ENCODE data around the gene SIN3B. TPM values are rescaled to one million over a fixed set of nuclear protein-coding genes. Genes with fewer than 3 reads are reported as not detected.

Gene SIN3B
- total and polyA plus RNA-seq, 9 of the 15 experiments (the other 6 are each of a cell fraction or from before 2014, with no cell fraction given), result 0.51 to 34.2 (median 14.3) TPM

GRCh38 chr19:16897029-16897855 is 68.0 kb downstream of the SIN3B start (continued):
- peak; percentile 71; the same call in 1 of the 2 replicates for TF ChIP-seq ZNF124 (CRISPR knock-in tag; IDR thresholded peaks at IDR 0.05)
- no peak for TF ChIP-seq ZNF764 (CRISPR knock-in tag; IDR thresholded peaks at IDR 0.05; ENCODE audit: low read depth)
- TF ChIP-seq ZC3H8 (IDR thresholded peaks at IDR 0.05), result no peak
- TF ChIP-seq ZNF586 (CRISPR knock-in tag; conservative IDR thresholded peaks at IDR 0.05), result no peak
- TF ChIP-seq HDGF (IDR thresholded peaks at IDR 0.05), result peak; percentile 70; the same call in 1 of the 2 replicates
- no peak for TF ChIP-seq PYGO2 (tag; IDR thresholded peaks at IDR 0.05)
- no peak for TF ChIP-seq CEBPB (tag; IDR thresholded peaks at IDR 0.05)
- peak; percentile 94 for TF ChIP-seq POLR2G (IDR thresholded peaks at IDR 0.05; ENCODE audit: low read depth, low read length)
- no peak for TF ChIP-seq POLR2AphosphoS2 (IDR thresholded peaks at IDR 0.05; ENCODE audit: low read length)
- TF ChIP-seq ZC3H4 (CRISPR knock-in tag; IDR thresholded peaks at IDR 0.05; ENCODE audit: borderline replicate concordance), result no peak
- TF ChIP-seq ATF1 (CRISPR knock-in tag; IDR thresholded peaks at IDR 0.05), result no peak; the same call in 1 of the 2 replicates
- TF ChIP-seq ATF1 (tag; IDR thresholded peaks at IDR 0.05), result peak; percentile 93
- no peak for TF ChIP-seq NFYB (IDR thresholded peaks at IDR 0.05; ENCODE audit: extremely low read depth, insufficient read length)
- TF ChIP-seq NBN (IDR thresholded peaks at IDR 0.05; ENCODE audit: low read depth), result 0 out of 2 replicates have a peak, but pooled peaks have one; percentile 19
- TF ChIP-seq RNF2 (IDR thresholded peaks at IDR 0.05), result peak; percentile 48; the same call in 1 of the 2 replicates
- TF ChIP-seq ZNF140 (CRISPR knock-in tag; IDR thresholded peaks at IDR 0.05), result no peak
- TF ChIP-seq KDM5B (IDR thresholded peaks at IDR 0.05; ENCODE audit: insufficient replicate concordance, low read depth, low read length), result peak; percentile 35
- TF ChIP-seq TCF7 (IDR thresholded peaks at IDR 0.05; ENCODE audit: borderline replicate concordance), result no peak
- TF ChIP-seq CREB1 (IDR thresholded peaks at IDR 0.05), result peak; percentile 71
- peak; percentile 69; the same call in 1 of the 2 replicates for TF ChIP-seq CREB1 (CRISPR knock-in tag; IDR thresholded peaks at IDR 0.05)
- TF ChIP-seq SP1 (CRISPR knock-in tag; IDR thresholded peaks at IDR 0.05), result peak; percentile 66; the same call in 1 of the 2 replicates
- TF ChIP-seq NRF1 (conservative IDR thresholded peaks at IDR 0.05 in 1 of 2, IDR thresholded peaks at IDR 0.05 in 1 of 2), result peak; percentile 71
- peak; percentile 96 for TF ChIP-seq FIP1L1 (IDR thresholded peaks at IDR 0.05; ENCODE audit: low read depth, low read length, poor library complexity, severe bottlenecking)
- TF ChIP-seq SNAPC5 (CRISPR knock-in tag; IDR thresholded peaks at IDR 0.05), result no peak
- no peak for TF ChIP-seq HNRNPK (IDR thresholded peaks at IDR 0.05; ENCODE audit: low read depth, low read length, poor library complexity, severe bottlenecking)
- TF ChIP-seq MAZ (CRISPR knock-in tag; conservative IDR thresholded peaks at IDR 0.05 in 1 of 2, IDR thresholded peaks at IDR 0.05 in 1 of 2), result peak; percentile 84 to 93
- TF ChIP-seq SMAD4 (CRISPR knock-in tag; conservative IDR thresholded peaks at IDR 0.05), result peak; percentile 40; the same call in 1 of the 2 replicates
- peak; percentile 57 for TF ChIP-seq ATF4 (CRISPR knock-in tag; IDR thresholded peaks at IDR 0.05)
- TF ChIP-seq TBP (optimal IDR thresholded peaks at IDR 0.05; ENCODE audit: low read depth, low read length), result peak; percentile 8
- TF ChIP-seq FOXA3 (CRISPR knock-in tag; conservative IDR thresholded peaks at IDR 0.05 in 1 of 2, IDR thresholded peaks at IDR 0.05 in 1 of 2), result peak in 1 of 2 experiments; percentile 46; a peak in 1 of 4 replicates
- peak; percentile 10; the same call in 1 of the 2 replicates for TF ChIP-seq TCF3 (CRISPR knock-in tag; IDR thresholded peaks at IDR 0.05)
